ENCODE results near the gene KRTAP10-12. TPM values are rescaled to one million over a fixed set of nuclear protein-coding genes. Genes with fewer than 3 reads are reported as not detected.
A peak's percentile ranks its signal among the peaks of the same experiment; 100 is the strongest.

KRTAP10-12 gene
- total and polyA plus RNA-seq, 2 of the 13 experiments (the other 11 are each of a cell fraction or from before 2014, with no cell fraction given) = not detected

DNA sequence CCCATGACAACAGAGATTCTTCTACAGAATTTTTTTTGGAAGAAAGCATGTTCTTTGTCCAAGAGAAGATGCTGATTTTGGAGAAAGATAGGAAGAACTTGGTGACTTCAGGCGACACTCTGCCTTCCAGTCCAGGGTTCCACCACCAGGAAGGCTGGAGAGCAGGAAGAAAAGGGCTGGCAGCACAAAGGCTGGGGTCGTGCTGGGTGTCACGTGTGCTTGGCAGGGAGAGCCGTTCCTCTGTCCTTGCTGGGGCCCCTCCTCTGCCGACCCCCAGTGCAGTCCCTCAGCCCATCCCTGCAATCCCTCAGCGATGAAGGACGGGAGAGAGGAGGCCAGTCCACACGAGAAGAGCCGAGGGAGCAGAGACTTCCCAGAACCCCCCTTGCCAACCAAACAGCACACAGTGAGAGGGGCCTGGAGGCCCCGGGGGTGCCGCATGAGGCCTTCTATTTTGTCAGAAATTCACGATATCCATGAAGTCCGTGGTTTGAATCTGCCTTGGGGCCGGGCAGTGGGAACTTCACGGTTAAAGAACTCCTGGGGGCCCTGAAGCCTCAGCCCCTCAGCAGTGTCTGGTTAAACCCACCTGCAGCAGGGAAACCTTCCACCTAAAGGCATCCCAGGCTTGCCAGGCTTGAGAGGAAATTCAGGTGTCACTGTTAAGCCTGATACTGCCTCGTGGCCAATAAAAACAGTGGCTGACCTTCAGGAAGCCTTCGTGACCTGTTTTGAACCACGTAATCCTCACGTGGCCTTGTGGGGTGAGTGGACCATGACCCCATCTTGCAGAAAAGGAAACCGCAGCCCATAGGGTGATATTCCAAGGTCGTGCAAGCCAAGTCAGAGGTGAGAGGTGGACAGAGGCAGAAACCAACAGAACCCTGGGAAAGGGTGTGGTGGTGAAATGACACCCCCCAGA, 3.4 kb downstream of the KRTAP10-12 start (continued):
- TF ChIP-seq RBAK (CRISPR knock-in tag; IDR thresholded peaks at IDR 0.05) (no peak), ZNF616 (CRISPR knock-in tag; IDR thresholded peaks at IDR 0.05; ENCODE audit: low read depth) (no peak), GTF3A (CRISPR knock-in tag; conservative IDR thresholded peaks at IDR 0.05) (no peak), RCOR2 (CRISPR knock-in tag; IDR thresholded peaks at IDR 0.05) (no peak), ZMYM3 (CRISPR knock-in tag; IDR thresholded peaks at IDR 0.05) (peak; percentile 72; the same call in 1 of the 2 replicates), SMC3 (IDR thresholded peaks at IDR 0.05; ENCODE audit: low read length) (no peak), JARID2 (CRISPR knock-in tag; IDR thresholded peaks at IDR 0.05; ENCODE audit: insufficient replicate concordance) (no peak), MED13 (CRISPR knock-in tag; IDR thresholded peaks at IDR 0.05) (no peak), ZFP36L2 (CRISPR knock-in tag; IDR thresholded peaks at IDR 0.05) (no peak), U2AF2 (IDR thresholded peaks at IDR 0.05; ENCODE audit: low read depth, low read length) (no peak), ZNF83 (CRISPR knock-in tag; IDR thresholded peaks at IDR 0.05; ENCODE audit: borderline replicate concordance) (no peak), RFX3 (CRISPR knock-in tag; IDR thresholded peaks at IDR 0.05) (no peak), KDM5A (IDR thresholded peaks at IDR 0.05; ENCODE audit: borderline replicate concordance, low read length) (no peak), ZNF431 (CRISPR knock-in tag; IDR thresholded peaks at IDR 0.05; ENCODE audit: borderline replicate concordance, low read depth) (no peak), CCAR2 (optimal IDR thresholded peaks at IDR 0.05; ENCODE audit: low read depth, low read length) (no peak), SALL2 (CRISPR knock-in tag; IDR thresholded peaks at IDR 0.05) (no peak), ADNP (CRISPR knock-in tag; IDR thresholded peaks at IDR 0.05) (no peak), YY1 (IDR thresholded peaks at IDR 0.05; ENCODE audit: insufficient read depth, insufficient replicate concordance, low read depth, low read length) (no peak), ZNF12 (CRISPR knock-in tag; IDR thresholded peaks at IDR 0.05) (no peak), TP53 (CRISPR knock-in tag; conservative IDR thresholded peaks at IDR 0.05) (no peak), MEIS2 (CRISPR knock-in tag; IDR thresholded peaks at IDR 0.05) (peak; percentile 44; the same call in 1 of the 2 replicates), NFIB (CRISPR knock-in tag; IDR thresholded peaks at IDR 0.05; ENCODE audit: borderline replicate concordance) (no peak)
- TF ChIP-seq, protein P1, sequence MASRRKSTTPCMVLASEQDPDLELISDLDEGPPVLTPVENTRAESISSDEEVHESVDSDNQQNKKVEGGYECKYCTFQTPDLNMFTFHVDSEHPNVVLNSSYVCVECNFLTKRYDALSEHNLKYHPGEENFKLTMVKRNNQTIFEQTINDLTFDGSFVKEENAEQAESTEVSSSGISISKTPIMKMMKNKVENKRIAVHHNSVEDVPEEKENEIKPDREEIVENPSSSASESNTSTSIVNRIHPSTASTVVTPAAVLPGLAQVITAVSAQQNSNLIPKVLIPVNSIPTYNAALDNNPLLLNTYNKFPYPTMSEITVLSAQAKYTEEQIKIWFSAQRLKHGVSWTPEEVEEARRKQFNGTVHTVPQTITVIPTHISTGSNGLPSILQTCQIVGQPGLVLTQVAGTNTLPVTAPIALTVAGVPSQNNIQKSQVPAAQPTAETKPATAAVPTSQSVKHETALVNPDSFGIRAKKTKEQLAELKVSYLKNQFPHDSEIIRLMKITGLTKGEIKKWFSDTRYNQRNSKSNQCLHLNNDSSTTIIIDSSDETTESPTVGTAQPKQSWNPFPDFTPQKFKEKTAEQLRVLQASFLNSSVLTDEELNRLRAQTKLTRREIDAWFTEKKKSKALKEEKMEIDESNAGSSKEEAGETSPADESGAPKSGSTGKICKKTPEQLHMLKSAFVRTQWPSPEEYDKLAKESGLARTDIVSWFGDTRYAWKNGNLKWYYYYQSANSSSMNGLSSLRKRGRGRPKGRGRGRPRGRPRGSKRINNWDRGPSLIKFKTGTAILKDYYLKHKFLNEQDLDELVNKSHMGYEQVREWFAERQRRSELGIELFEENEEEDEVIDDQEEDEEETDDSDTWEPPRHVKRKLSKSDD (CRISPR knock-in tag; IDR thresholded peaks at IDR 0.05; ENCODE audit: low read depth) = no peak
- TF ChIP-seq, protein P2, sequence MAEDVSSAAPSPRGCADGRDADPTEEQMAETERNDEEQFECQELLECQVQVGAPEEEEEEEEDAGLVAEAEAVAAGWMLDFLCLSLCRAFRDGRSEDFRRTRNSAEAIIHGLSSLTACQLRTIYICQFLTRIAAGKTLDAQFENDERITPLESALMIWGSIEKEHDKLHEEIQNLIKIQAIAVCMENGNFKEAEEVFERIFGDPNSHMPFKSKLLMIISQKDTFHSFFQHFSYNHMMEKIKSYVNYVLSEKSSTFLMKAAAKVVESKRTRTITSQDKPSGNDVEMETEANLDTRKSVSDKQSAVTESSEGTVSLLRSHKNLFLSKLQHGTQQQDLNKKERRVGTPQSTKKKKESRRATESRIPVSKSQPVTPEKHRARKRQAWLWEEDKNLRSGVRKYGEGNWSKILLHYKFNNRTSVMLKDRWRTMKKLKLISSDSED (CRISPR knock-in tag; IDR thresholded peaks at IDR 0.05) = no peak
- TF ChIP-seq, protein P3, sequence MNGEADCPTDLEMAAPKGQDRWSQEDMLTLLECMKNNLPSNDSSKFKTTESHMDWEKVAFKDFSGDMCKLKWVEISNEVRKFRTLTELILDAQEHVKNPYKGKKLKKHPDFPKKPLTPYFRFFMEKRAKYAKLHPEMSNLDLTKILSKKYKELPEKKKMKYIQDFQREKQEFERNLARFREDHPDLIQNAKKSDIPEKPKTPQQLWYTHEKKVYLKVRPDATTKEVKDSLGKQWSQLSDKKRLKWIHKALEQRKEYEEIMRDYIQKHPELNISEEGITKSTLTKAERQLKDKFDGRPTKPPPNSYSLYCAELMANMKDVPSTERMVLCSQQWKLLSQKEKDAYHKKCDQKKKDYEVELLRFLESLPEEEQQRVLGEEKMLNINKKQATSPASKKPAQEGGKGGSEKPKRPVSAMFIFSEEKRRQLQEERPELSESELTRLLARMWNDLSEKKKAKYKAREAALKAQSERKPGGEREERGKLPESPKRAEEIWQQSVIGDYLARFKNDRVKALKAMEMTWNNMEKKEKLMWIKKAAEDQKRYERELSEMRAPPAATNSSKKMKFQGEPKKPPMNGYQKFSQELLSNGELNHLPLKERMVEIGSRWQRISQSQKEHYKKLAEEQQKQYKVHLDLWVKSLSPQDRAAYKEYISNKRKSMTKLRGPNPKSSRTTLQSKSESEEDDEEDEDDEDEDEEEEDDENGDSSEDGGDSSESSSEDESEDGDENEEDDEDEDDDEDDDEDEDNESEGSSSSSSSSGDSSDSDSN (CRISPR knock-in tag; IDR thresholded peaks at IDR 0.05) = no peak
